H1 (cell line): ENCODE results near the gene ERC1. TPM values are rescaled to one million over a fixed set of nuclear protein-coding genes. Genes with fewer than 3 reads are reported as not detected.

Source experiments
- CTCF ChIA-PET: fragments of 300-600 bp; sonication (Branson Sonifier 250); formaldehyde crosslinking; loops from one replicate; lab custom pipeline; 2021; ENCODE audit not compliant: partially characterized antibody; lab: Charles Lee
- POLR2A ChIA-PET: fragments of 300-600 bp; sonication (Branson Sonifier 250); formaldehyde crosslinking; loops from one replicate; lab custom pipeline; 2021; ENCODE audit warnings: inconsistent platforms; ENCODE audit not compliant: partially characterized antibody; lab: Charles Lee
- DNase-seq, 2 experiments: peaks; one replicate each; pipeline versions ENCODE4 v3.0.0 to v3.0.0-alpha.2; 2010 to 2022; ENCODE audit warnings: low spot score in 2 of 2, low read depth in 1 of 2, mixed read lengths in 1 of 2
- FAIRE-seq: peaks from 2 replicates; lab custom pipeline; 2011; peaks lifted over from hg19 to GRCh38; lab: Jason Lieb, UNC
- H2AFZ ChIP-seq: 2 replicates; pipeline ENCODE4 v1.8.1; 2012; ENCODE audit warnings: low read length, inconsistent platforms
- H2AK5ac ChIP-seq: 2 replicates; pipeline ENCODE4 v1.6.1; 2013; ENCODE audit warnings: low read depth, low read length
- H2BK120ac ChIP-seq: replicated peaks from 2 replicates; pipeline ENCODE3; 2013; ENCODE audit warnings: low read depth, low read length, inconsistent platforms
- H2BK12ac ChIP-seq: 2 replicates; pipeline ENCODE4 v1.6.1; 2013; ENCODE audit warnings: low read depth, low read length
- H2BK15ac ChIP-seq: 2 replicates; pipeline ENCODE4 v1.6.1; 2013; ENCODE audit warnings: low read length
- H2BK20ac ChIP-seq: 2 replicates; pipeline ENCODE4 v1.6.1; 2013; ENCODE audit warnings: low read length
- H2BK5ac ChIP-seq: 2 replicates; pipeline ENCODE4 v1.6.1; 2013; ENCODE audit warnings: low read depth, low read length
- H3K14ac ChIP-seq: 2 replicates; pipeline ENCODE4 v1.6.1; 2013; ENCODE audit warnings: inconsistent platforms; ENCODE audit not compliant: insufficient read length
- H3K18ac ChIP-seq: 2 replicates; pipeline ENCODE4 v1.6.1; 2013; ENCODE audit warnings: low read length; ENCODE audit errors: extremely low read depth
- H3K23ac ChIP-seq: 2 replicates; pipeline ENCODE4 v1.6.1; 2013; ENCODE audit warnings: inconsistent platforms; ENCODE audit not compliant: insufficient read length
- H3K23me2 ChIP-seq: 2 replicates; pipeline ENCODE4 v1.6.1; 2013; ENCODE audit warnings: low read depth, low read length
- H3K27ac ChIP-seq: 2 replicates; pipeline ENCODE4 v1.6.1; 2011; ENCODE audit warnings: low read depth, low read length, inconsistent platforms
- H3K27me3 ChIP-seq, 4 experiments: replicated peaks in 1 of 4; 1 replicate in 1 of 4; 2 replicates in 3 of 4; pipeline versions ENCODE4 v1.6.1 to v1.8.1; 2011 to 2013; ENCODE audit warnings: low read length in 3 of 4, mild to moderate bottlenecking in 3 of 4, inconsistent platforms in 2 of 4, mixed read lengths in 2 of 4, moderate library complexity in 1 of 4; ENCODE audit not compliant: control insufficient read depth in 3 of 4, insufficient read depth in 3 of 4; ENCODE audit errors: extremely low read depth in 1 of 4
- H3K36me3 ChIP-seq, 4 experiments: 2 replicates each; pipeline versions ENCODE4 v1.6.1 to v1.8.1; 2011 to 2013; ENCODE audit warnings: mild to moderate bottlenecking in 4 of 4, low read length in 3 of 4, moderate library complexity in 2 of 4, control low read depth in 1 of 4, inconsistent platforms in 1 of 4; ENCODE audit not compliant: insufficient read depth in 4 of 4, control insufficient read depth in 2 of 4
- H3K4ac ChIP-seq: replicated peaks from 2 replicates; pipeline ENCODE3; 2013; ENCODE audit warnings: low read length, low read depth, mixed read lengths, inconsistent platforms; ENCODE audit not compliant: insufficient read length
- H3K4me1 ChIP-seq, 4 experiments: replicated peaks in 1 of 4; 1 replicate in 1 of 4; 2 replicates in 3 of 4; pipeline versions ENCODE4 v1.6.1 to v1.8.1; 2011 to 2013; ENCODE audit warnings: low read length in 3 of 4, inconsistent platforms in 2 of 4, mixed read lengths in 1 of 4; ENCODE audit not compliant: insufficient read depth in 4 of 4, control insufficient read depth in 3 of 4
- H3K4me2 ChIP-seq, 2 experiments: 2 replicates each; pipeline versions ENCODE4 v1.6.1 to v1.8.1; 2011 to 2013; ENCODE audit warnings: low read depth in 2 of 2, low read length in 2 of 2, control low read depth in 1 of 2, inconsistent platforms in 1 of 2, mild to moderate bottlenecking in 1 of 2; ENCODE audit not compliant: insufficient read depth in 1 of 2
- H3K4me3 ChIP-seq, 4 experiments: fragments of 200-600, 300-600 bp in 1 of 4; sonication (generic), shearing (Covaris generic), sonication (Bioruptor Twin) in 1 of 4; 2 replicates each; pipeline versions ENCODE4 v1.5.1 to v1.8.1; 2011 to 2016; ENCODE audit warnings: low read length in 4 of 4, low read depth in 3 of 4, control low read depth in 2 of 4, inconsistent platforms in 2 of 4, mild to moderate bottlenecking in 2 of 4, mixed read lengths in 1 of 4, moderate library complexity in 1 of 4; ENCODE audit not compliant: insufficient read depth in 2 of 4; ENCODE audit errors: extremely low read depth in 1 of 4
- H3K56ac ChIP-seq: replicated peaks from 2 replicates; pipeline ENCODE3; 2013; ENCODE audit warnings: low read depth, mild to moderate bottlenecking, mixed read lengths, low read length, inconsistent platforms; ENCODE audit not compliant: insufficient read length
- H3K79me1 ChIP-seq: 2 replicates; pipeline ENCODE4 v1.6.1; 2013; ENCODE audit warnings: low read depth, low read length, control low read depth
- H3K79me2 ChIP-seq, 2 experiments: 2 replicates each; pipeline versions ENCODE4 v1.6.1 to v1.8.1; 2012 to 2013; ENCODE audit warnings: low read length in 2 of 2, mild to moderate bottlenecking in 2 of 2, inconsistent platforms in 1 of 2; ENCODE audit not compliant: insufficient read depth in 2 of 2, control insufficient read depth in 1 of 2
- H3K9ac ChIP-seq, 4 experiments: replicated peaks in 1 of 4; 1 replicate in 1 of 4; 2 replicates in 3 of 4; pipeline versions ENCODE4 v1.6.1 to v1.8.1; 2011 to 2013; ENCODE audit warnings: low read depth in 3 of 4, low read length in 3 of 4, control low read depth in 2 of 4, mild to moderate bottlenecking in 2 of 4, moderate library complexity in 2 of 4, inconsistent platforms in 1 of 4; ENCODE audit errors: extremely low read depth in 1 of 4
- H3K9me3 ChIP-seq, 2 experiments: 2 replicates each; pipeline versions ENCODE4 v1.6.1 to v1.8.1; 2012 to 2013; ENCODE audit warnings: mild to moderate bottlenecking in 2 of 2, moderate library complexity in 2 of 2, control low read depth in 1 of 2, inconsistent platforms in 1 of 2, low read depth in 1 of 2, low read length in 1 of 2, mixed read lengths in 1 of 2; ENCODE audit not compliant: insufficient read depth in 2 of 2
- H4K20me1 ChIP-seq, 2 experiments: replicated peaks in 1 of 2; 2 replicates each; pipeline versions ENCODE3 to v1.8.1; 2011 to 2013; ENCODE audit warnings: inconsistent platforms in 2 of 2, low read length in 2 of 2, mild to moderate bottlenecking in 1 of 2; ENCODE audit not compliant: insufficient read depth in 2 of 2, control insufficient read depth in 1 of 2
- H4K5ac ChIP-seq: 2 replicates; pipeline ENCODE4 v1.6.1; 2013; ENCODE audit warnings: low read length, low read depth, mixed read lengths, inconsistent platforms; ENCODE audit not compliant: insufficient read length
- H4K8ac ChIP-seq: 2 replicates; pipeline ENCODE4 v1.8.0; 2013; ENCODE audit warnings: mild to moderate bottlenecking, moderate library complexity, low read length, inconsistent platforms; ENCODE audit not compliant: insufficient read depth; ENCODE audit errors: extremely low read depth
- H4K91ac ChIP-seq: replicated peaks from 2 replicates; pipeline ENCODE3; 2013; ENCODE audit warnings: low read length, mixed read lengths, inconsistent platforms; ENCODE audit not compliant: insufficient read length
- ASH2L ChIP-seq: fragments of 200-600, 300-600 bp; sonication (generic); IDR thresholded peaks from one replicate; pipeline ENCODE4 v1.7.1; 2017; ENCODE audit warnings: low read length
- CREB1 ChIP-seq: IDR thresholded peaks from 2 replicates; pipeline ENCODE4 v1.6.1; 2012; ENCODE audit warnings: inconsistent platforms
- FOSL1 ChIP-seq: IDR thresholded peaks from 2 replicates; pipeline ENCODE4 v1.6.1; 2011; ENCODE audit warnings: mild to moderate bottlenecking, low read depth, low read length, moderate library complexity; ENCODE audit not compliant: insufficient read depth
- HDAC2 ChIP-seq, 2 experiments: fragments of 300-600 bp in 1 of 2; sonication (generic) in 1 of 2; IDR thresholded peaks; 2 replicates each; pipeline ENCODE4 v1.6.1; 2011 to 2012; ENCODE audit warnings: low read depth in 2 of 2, low read length in 2 of 2, mild to moderate bottlenecking in 2 of 2, moderate library complexity in 2 of 2, borderline replicate concordance in 1 of 2, inconsistent platforms in 1 of 2
- HDAC6 ChIP-seq: IDR thresholded peaks from one replicate; pipeline ENCODE4 v1.7.1; 2012; ENCODE audit warnings: low read depth, mild to moderate bottlenecking, inconsistent platforms, low read length, moderate library complexity
- JUN ChIP-seq: IDR thresholded peaks from 2 replicates; pipeline ENCODE4 v1.6.1; 2011; ENCODE audit warnings: low read depth, mild to moderate bottlenecking, improper control_type of control experiment, low read length
- POLR2A ChIP-seq, 2 experiments: IDR thresholded peaks; 1 replicate in 1 of 2; 2 replicates in 1 of 2; pipeline ENCODE4 v1.6.1; 2011; ENCODE audit warnings: low read depth in 2 of 2, low read length in 2 of 2, mild to moderate bottlenecking in 2 of 2; ENCODE audit errors: control extremely low read depth in 1 of 2
- POLR2AphosphoS5 ChIP-seq: IDR thresholded peaks from 2 replicates; pipeline ENCODE4 v1.6.1; 2011; ENCODE audit warnings: low read depth, low read length
- RBBP5 ChIP-seq: IDR thresholded peaks from 2 replicates; pipeline ENCODE4 v1.7.1; 2012; ENCODE audit warnings: low read depth, mild to moderate bottlenecking, inconsistent platforms, low read length, moderate library complexity, borderline replicate concordance
- RFX5 ChIP-seq: IDR thresholded peaks from 2 replicates; pipeline ENCODE4 v1.6.1; 2011; ENCODE audit warnings: low read depth, low read length, improper control_type of control experiment, borderline replicate concordance
- SP4 ChIP-seq: IDR thresholded peaks from 2 replicates; pipeline ENCODE4 v1.6.1; 2012; ENCODE audit warnings: low read length, inconsistent platforms
- SRF ChIP-seq: IDR thresholded peaks from 2 replicates; pipeline ENCODE4 v1.6.1; 2011; ENCODE audit warnings: mild to moderate bottlenecking, low read depth, low read length, moderate library complexity
- TEAD4 ChIP-seq: IDR thresholded peaks from 2 replicates; pipeline ENCODE4 v1.6.1; 2012; ENCODE audit warnings: low read depth, low read length, inconsistent platforms, mixed read lengths
- YY1 ChIP-seq: IDR thresholded peaks from 2 replicates; pipeline ENCODE4 v1.6.1; 2011; ENCODE audit warnings: low read depth, mild to moderate bottlenecking, low read length
- WGBS, 2 experiments: shearing (Covaris generic) in 1 of 2; methylation state at CpG; one replicate each; pipeline versions ENCODE4 v1.1.6 to v1.1.7; 2013 to 2015; ENCODE audit warnings: low lambda C conversion rate in 2 of 2, mixed read lengths in 2 of 2, inconsistent platforms in 1 of 2, low coverage in 1 of 2, missing lambda C conversion rate in 1 of 2; ENCODE audit not compliant: insufficient replicate concordance in 2 of 2, insufficient coverage in 1 of 2, insufficient read length in 1 of 2; ENCODE audit errors: extremely low coverage in 1 of 2, missing lambda C conversion rate in 1 of 2; 5-methylcytosine and 5-hydroxymethylcytosine counted together
- polyA plus RNA-seq, 7 experiments: library from polyadenylated mRNA; depleted of rRNA in 3 of 7; stranded (reverse) in 5 of 7; unstranded in 2 of 7; fragments of >200 nt in 5 of 7; fragments of 200-250 nt in 2 of 7; gene quantifications; 1 replicate in 5 of 7; 2 replicates in 1 of 7; 4 replicates in 1 of 7; pipeline versions ENCODE4 v1.2.1 to v1.2.3, GENCODE V29; 2011 to 2013; ENCODE audit warnings: missing spikeins in 2 of 7, mixed read lengths in 2 of 7
- total RNA-seq: library from RNA; stranded (reverse); fragmentation: NEBNext Ultra II Directional; extraction: Animal tissue kit (Norgen Biotek cat#: 25700); gene quantifications from 2 replicates; pipeline ENCODE4 v1.2.1, GENCODE V29; 2021
- TF ChIP-seq, protein P1 (sequence below): IDR thresholded peaks from 2 replicates; pipeline ENCODE4 v1.6.1; 2012; ENCODE audit warnings: low read length, inconsistent platforms

Gene ERC1
- total and polyA plus RNA-seq, 2 of the 8 experiments (the other 6 are each of a cell fraction or from before 2014, with no cell fraction given): 7.8 to 45.7 TPM

DNA sequence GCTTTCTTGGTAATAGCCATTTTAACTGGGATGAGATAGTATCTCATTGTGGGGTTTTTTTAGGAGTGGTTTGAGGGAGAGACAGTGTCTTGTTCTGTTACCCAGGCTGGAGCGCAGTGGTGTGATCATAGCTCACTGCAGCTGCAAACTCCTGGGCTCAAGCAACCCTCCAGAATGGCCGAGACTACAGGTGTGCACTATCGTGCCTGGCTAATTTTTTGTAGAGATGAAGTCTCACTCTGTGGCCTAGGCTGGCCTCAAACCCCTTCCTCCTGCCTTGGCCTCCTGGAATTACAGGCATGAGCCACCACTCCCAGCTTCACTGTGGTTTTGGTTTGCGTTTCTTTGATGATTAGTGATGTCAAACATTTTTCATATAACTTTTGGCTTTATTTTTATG, 293.6 kb downstream of the ERC1 start:
- no peak overlapping the region for H2AK5ac ChIP-seq
- ChIA-PET CTCF (no interaction called here), POLR2A (no interaction called here)
- H3K23ac ChIP-seq: no peak overlapping the region
- H3K4me2 ChIP-seq: no peak overlapping the region
- H3K36me3 ChIP-seq: no peaks in the 10 kb centered on the region
- no peak for DNase-seq
- no peak overlapping the region for H3K27ac ChIP-seq
- no peak overlapping the region for H3K56ac ChIP-seq
- no peak overlapping the region for H2AFZ ChIP-seq
- no peaks in the 10 kb centered on the region for H3K79me1 ChIP-seq
- no peak overlapping the region for H3K9ac ChIP-seq
- H3K4ac ChIP-seq: no peak overlapping the region
- no peak overlapping the region for H4K91ac ChIP-seq
- no peak overlapping the region for H2BK20ac ChIP-seq
- H3K9me3 ChIP-seq: no peaks in the 10 kb centered on the region
- H2BK15ac ChIP-seq: no peak overlapping the region
- no peak overlapping the region for H2BK12ac ChIP-seq
- H3K4me3 ChIP-seq: no peak overlapping the region
- no peaks in the 10 kb centered on the region; the same call in 1 of the 2 replicates for H3K23me2 ChIP-seq
- no peaks in the 10 kb centered on the region for H4K20me1 ChIP-seq
- H3K18ac ChIP-seq: no peak overlapping the region
- H4K8ac ChIP-seq: no peak overlapping the region
- H3K4me1 ChIP-seq: peaks cover 0 to 6% (median 3%) of the 10 kb centered on the region in 4 experiments; a peak in 3 of 7 replicates
- WGBS, 2 experiments: 94% methylated on average over 4 of the region's 4 CpGs; no CpG with 5 or more reads in 1 of the 2 experiments
- FAIRE-seq: no peak
- H3K14ac ChIP-seq: no peak overlapping the region
- no peaks in the 10 kb centered on the region for H3K79me2 ChIP-seq
- no peak overlapping the region for H4K5ac ChIP-seq
- no peaks in the 10 kb centered on the region for H3K27me3 ChIP-seq
- no peak overlapping the region for H2BK5ac ChIP-seq
- H2BK120ac ChIP-seq: no peak overlapping the region
- TF ChIP-seq JUN: no peak
- TF ChIP-seq, protein P1, sequence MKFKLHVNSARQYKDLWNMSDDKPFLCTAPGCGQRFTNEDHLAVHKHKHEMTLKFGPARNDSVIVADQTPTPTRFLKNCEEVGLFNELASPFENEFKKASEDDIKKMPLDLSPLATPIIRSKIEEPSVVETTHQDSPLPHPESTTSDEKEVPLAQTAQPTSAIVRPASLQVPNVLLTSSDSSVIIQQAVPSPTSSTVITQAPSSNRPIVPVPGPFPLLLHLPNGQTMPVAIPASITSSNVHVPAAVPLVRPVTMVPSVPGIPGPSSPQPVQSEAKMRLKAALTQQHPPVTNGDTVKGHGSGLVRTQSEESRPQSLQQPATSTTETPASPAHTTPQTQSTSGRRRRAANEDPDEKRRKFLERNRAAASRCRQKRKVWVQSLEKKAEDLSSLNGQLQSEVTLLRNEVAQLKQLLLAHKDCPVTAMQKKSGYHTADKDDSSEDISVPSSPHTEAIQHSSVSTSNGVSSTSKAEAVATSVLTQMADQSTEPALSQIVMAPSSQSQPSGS: no peak
- no peak for TF ChIP-seq FOSL1
- TF ChIP-seq SRF: no peak
- TF ChIP-seq SP4: no peak
- no peak for TF ChIP-seq POLR2AphosphoS5
- TF ChIP-seq TEAD4: no peak
- TF ChIP-seq RFX5: no peak
- TF ChIP-seq RBBP5: no peak
- TF ChIP-seq HDAC6: no peak
- TF ChIP-seq HDAC2 (IDR thresholded peaks at IDR 0.05; ENCODE audit: borderline replicate concordance in 1 of 2, low read depth in 2 of 2, low read length in 2 of 2): no peak
- TF ChIP-seq YY1: no peak
- no peak for TF ChIP-seq CREB1
- no peak for TF ChIP-seq ASH2L
- no peak for TF ChIP-seq POLR2A (IDR thresholded peaks at IDR 0.05; ENCODE audit: control extremely low read depth in 1 of 2, low read depth in 2 of 2, low read length in 2 of 2)
